GM21447 (cell line): ENCODE measurements around the gene MEGF9.
"Not testable (repeated sequence)": the region's sequence is repeated elsewhere in the genome, so short reads cannot be mapped to it uniquely, and the experiment has no call there.

Experiments
- ATAC-seq: cut with Tn5 transposase; IDR thresholded peaks from one replicate; pipeline ENCODE4 v1.9.1; 2021; ENCODE audit not compliant: unreplicated experiment

Gene MEGF9

GRCh38 chr9:120579139-120580050 lies 134.9 kb downstream of the MEGF9 start:
- ATAC-seq: peak; percentile 32

- no peak for ATAC-seq
Observed at GRCh38 chr9:120574473-120574872, 139.8 kb downstream of the MEGF9 start.

- ATAC-seq: no peak
Observed at GRCh38 chr9:120572472-120572871, 141.8 kb downstream of the MEGF9 start.

- no peak for ATAC-seq
Observed at GRCh38 chr9:120571443-120572257, 142.6 kb downstream of the MEGF9 start.

- ATAC-seq: no peak
Observed at GRCh38 chr9:120570296-120570695, 144.0 kb downstream of the MEGF9 start.

- ATAC-seq: no peak
Observed at GRCh38 chr9:120569556-120569955, 144.7 kb downstream of the MEGF9 start.

- ATAC-seq: no peak
Observed at GRCh38 chr9:120568816-120569215, 145.5 kb downstream of the MEGF9 start.

GRCh38 chr9:120567874-120568273 lies 146.4 kb downstream of the MEGF9 start:
- ATAC-seq: no peak

- ATAC-seq: no peak
Observed at GRCh38 chr9:120567081-120567480, 147.2 kb downstream of the MEGF9 start.

- ATAC-seq: no peak
Observed at GRCh38 chr9:120564589-120564988, 149.7 kb downstream of the MEGF9 start.

- no peak for ATAC-seq
Observed at GRCh38 chr9:120562861-120563443, 151.3 kb downstream of the MEGF9 start.

GRCh38 chr9:120561709-120562108 lies 152.6 kb downstream of the MEGF9 start:
- ATAC-seq: no peak

- ATAC-seq: no peak
Observed at GRCh38 chr9:120559546-120559945, 154.7 kb downstream of the MEGF9 start.

- no peak for ATAC-seq
Observed at GRCh38 chr9:120558454-120558853, 155.8 kb downstream of the MEGF9 start.

GRCh38 chr9:120557205-120557604 lies 157.1 kb downstream of the MEGF9 start:
- ATAC-seq: no peak

- ATAC-seq: no peak
Observed at GRCh38 chr9:120556775-120557174, 157.5 kb downstream of the MEGF9 start.

- ATAC-seq: no peak
Observed at GRCh38 chr9:120555839-120556238, 158.4 kb downstream of the MEGF9 start.

GRCh38 chr9:120552210-120552704 lies 162.0 kb downstream of the MEGF9 start:
- ATAC-seq: not testable (repeated sequence)
